ENCODE results near the gene TMPRSS9.

TMPRSS9 gene

DNA sequence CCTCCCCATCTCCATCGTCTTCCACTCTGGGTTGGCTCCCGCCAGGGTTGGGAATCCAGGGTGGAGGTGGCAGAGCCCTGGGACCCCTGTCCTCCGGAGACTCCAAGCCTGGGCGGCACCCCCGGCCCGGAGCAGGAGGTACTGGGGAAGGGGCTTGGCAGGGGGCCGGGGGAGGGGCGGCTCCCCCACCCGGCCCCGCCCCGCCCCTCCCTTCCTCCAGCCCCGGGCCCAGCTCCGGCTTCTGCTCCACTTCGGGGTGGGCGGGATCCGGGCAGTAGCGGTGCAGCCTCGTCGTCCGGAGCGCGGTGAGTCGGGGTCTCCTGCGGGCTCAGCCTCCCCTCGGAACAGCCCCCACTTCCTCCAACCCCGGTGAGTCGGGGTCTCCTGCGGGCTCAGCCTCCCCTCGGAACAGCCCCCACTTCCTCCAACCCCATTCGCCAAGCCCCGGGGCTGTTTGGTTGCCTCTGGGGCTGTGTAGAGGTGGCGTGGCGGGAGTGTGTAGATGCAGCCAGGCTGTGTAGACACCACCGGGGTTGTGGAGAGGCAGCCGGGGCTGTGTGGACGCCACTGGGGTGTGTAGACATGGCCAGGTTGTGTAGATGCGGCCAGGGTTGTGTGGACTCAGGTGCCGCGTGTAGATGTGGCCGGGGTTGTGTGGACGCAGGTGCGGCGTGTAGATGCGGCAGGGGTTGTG lies at the start of gene TMPRSS9:
Gene TMPRSS9 (plus strand): TSS at position 274 of the 694 bp plus-strand sequence. CDS start 29,521 bp downstream, outside the sequence.
- no peak for DNase-seq (ENCODE audit: low spot score)
- TF ChIP-seq, protein P1, sequence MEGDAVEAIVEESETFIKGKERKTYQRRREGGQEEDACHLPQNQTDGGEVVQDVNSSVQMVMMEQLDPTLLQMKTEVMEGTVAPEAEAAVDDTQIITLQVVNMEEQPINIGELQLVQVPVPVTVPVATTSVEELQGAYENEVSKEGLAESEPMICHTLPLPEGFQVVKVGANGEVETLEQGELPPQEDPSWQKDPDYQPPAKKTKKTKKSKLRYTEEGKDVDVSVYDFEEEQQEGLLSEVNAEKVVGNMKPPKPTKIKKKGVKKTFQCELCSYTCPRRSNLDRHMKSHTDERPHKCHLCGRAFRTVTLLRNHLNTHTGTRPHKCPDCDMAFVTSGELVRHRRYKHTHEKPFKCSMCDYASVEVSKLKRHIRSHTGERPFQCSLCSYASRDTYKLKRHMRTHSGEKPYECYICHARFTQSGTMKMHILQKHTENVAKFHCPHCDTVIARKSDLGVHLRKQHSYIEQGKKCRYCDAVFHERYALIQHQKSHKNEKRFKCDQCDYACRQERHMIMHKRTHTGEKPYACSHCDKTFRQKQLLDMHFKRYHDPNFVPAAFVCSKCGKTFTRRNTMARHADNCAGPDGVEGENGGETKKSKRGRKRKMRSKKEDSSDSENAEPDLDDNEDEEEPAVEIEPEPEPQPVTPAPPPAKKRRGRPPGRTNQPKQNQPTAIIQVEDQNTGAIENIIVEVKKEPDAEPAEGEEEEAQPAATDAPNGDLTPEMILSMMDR (IDR thresholded peaks at IDR 0.05; ENCODE audit: extremely low read depth, missing control alignments), result no peak

DNA sequence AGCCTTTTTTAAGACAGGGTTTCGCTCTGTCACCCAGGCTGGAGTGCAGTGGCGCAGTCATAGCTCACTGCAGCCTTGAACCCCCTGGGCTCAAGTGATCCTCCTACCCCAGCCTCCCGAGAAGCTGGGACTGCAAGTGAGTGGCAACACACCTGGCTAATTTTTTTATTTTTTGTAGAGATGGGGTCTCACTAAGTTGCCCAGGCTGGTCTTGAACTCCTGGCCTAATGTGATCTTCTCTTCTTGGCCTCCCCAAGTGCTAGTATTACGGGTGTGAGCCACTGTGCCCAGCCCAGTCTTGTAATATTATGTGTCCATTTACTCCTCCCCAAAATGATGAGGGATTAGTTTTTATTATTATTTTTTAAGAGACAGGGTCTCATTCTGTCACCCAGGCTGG lies 49.0 kb upstream of the TMPRSS9 start:
- TF ChIP-seq, protein P1 (IDR thresholded peaks at IDR 0.05; ENCODE audit: extremely low read depth, missing control alignments), result no peak
- DNase-seq (ENCODE audit: low spot score), result no peak

DNA sequence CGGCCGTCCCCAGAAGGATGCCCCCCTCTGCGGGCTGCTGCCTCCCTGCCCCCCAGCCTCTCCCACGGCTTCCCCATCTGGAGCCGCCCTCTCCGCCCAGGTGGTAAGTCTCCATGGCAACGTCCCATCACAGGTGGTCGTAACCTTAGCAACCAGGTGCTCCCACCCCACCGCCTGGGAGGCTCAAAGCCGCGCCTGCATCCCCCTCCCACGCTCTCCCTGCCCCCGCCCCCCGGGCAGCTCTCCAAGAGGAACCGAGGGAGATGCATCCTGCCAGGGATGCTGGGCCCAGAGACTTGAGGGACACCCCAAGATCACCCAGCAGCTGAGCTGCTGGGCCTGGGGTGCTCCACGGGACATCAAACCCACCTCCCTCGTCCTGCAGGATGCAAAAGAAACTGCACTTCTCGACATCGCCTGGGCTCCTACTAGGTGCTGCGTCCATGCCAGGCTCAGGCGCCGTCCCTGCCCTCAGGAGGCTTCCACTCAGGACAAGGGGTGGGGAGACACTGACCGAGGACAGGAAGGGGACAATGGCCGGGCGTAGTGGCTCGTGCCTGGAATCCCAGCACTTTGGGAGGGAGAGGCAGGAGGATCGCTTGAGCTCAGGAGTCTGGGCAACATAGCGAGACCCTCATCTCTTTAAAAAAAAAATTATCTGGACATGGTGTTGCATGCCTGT lies 47.1 kb upstream of the TMPRSS9 start:
- DNase-seq (ENCODE audit: low spot score), result no peak
- TF ChIP-seq, protein P1 (IDR thresholded peaks at IDR 0.05; ENCODE audit: extremely low read depth, missing control alignments), result no peak

DNA sequence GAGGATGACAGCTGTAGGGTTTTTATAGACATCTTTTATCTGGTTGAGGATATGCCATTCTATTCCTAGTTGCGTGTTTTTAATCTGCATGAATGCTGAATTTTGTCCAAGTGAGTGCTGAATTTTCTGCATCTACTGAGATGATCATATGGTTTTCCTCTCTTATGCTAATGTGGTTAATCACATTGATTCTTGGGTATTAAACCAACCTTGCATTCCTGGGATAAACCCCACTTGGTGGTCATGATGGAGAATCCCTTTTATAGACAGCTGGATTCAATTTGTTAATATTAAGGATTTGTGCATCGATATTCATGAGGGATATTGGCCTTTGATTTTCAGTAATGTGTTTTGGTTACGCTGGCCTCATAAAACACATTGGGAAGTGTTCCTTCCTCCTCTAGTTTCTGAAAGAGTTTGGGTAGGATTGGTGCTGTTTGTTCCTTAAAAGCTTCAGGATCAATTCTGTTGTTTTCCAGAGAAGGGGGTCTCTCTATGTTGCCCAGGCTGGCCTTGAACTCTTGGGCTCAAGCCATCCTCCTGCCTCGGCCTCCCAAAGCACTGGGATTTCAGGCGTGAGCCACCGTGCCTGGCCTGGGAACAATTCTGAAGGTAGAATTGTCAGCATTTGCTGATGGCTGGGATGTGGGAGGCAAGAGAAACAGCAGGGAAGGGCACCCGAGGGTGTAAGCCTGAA lies 44.8 kb upstream of the TMPRSS9 start:
- DNase-seq (ENCODE audit: low spot score), result no peak

DNA sequence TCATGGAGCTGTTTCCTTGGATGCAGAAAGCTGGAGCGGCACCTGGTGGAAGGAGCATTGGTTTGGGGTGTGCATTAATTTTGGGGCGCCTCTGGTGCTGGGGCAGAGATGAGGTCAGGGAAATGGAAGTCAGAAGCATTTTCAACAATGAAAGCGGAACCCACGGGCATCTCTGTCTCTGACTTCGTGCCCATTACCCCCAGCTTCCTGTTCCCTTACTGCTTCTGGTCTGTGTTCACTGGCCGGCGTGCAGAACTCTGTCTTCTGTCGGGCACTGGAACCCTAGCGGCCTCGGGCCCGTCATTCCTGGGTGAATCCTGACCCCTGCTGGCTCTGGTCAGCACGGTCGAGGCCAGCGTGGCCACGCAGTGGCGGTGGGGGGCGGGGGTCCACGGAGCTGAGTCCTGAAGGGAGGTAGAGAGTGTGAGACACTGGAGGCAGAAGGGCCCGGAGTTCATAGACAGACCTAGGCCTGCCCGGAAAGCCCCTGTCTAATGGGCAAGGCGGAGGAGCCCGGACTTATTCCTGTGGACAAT lies 44.2 kb upstream of the TMPRSS9 start:
- TF ChIP-seq, protein P1 (IDR thresholded peaks at IDR 0.05; ENCODE audit: extremely low read depth, missing control alignments), result peak; percentile 19
- peak; percentile 72 for DNase-seq (ENCODE audit: low spot score)

More for the DNA sequence above, 44.8 kb upstream of the TMPRSS9 start:
- TF ChIP-seq, protein P1 (IDR thresholded peaks at IDR 0.05; ENCODE audit: extremely low read depth, missing control alignments), result no peak

DNA sequence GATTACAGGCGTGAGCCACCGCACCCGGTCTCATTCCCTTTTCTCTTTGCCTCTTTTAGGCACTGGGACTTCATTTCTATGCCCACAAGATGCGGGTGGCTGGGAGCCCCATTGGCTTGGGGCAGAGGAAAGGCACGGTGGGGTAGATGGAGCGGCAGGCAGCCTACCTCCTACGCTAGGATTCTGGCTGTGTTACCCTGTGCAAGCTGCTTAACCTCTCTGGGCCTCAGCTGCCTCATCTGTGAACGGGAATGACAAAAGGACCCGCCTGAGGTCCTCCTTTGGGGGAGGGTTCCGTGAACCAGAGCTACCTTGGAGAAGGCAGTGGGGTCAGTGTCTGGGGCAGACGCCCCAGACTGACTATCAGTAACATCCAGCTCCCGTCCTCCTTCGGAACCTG lies 42.8 kb upstream of the TMPRSS9 start:
- TF ChIP-seq, protein P1 (IDR thresholded peaks at IDR 0.05; ENCODE audit: extremely low read depth, missing control alignments), result no peak
- no peak for DNase-seq (ENCODE audit: low spot score)
